ENCODE results near the gene MCM6.
"Not testable (repeated sequence)": the region's sequence is repeated elsewhere in the genome, so short reads cannot be mapped to it uniquely, and the experiment has no call there.

Gene MCM6

GRCh38 chr2:135818937-135819610, 57.2 kb downstream of the MCM6 start:
- no peak for DNase-seq

GRCh38 chr2:135817951-135818350, 58.3 kb downstream of the MCM6 start:
- no peak for DNase-seq

- DNase-seq: no peak
These were observed 58.8 kb downstream of the MCM6 start for GRCh38 chr2:135817466-135817865.

- no peak for DNase-seq
These were observed 61.0 kb downstream of the MCM6 start for GRCh38 chr2:135815269-135815668.

GRCh38 chr2:135812907-135813511, 63.2 kb downstream of the MCM6 start:
- DNase-seq: no peak

- not testable (repeated sequence) for DNase-seq
These were observed 68.4 kb downstream of the MCM6 start for GRCh38 chr2:135807874-135808273.

GRCh38 chr2:135803278-135803677, 73.0 kb downstream of the MCM6 start:
- DNase-seq: no peak

GRCh38 chr2:135802350-135802749, 73.9 kb downstream of the MCM6 start:
- DNase-seq: no peak

GRCh38 chr2:135800513-135801460, 75.5 kb downstream of the MCM6 start:
- DNase-seq: no peak

- no peak for DNase-seq
These were observed 76.5 kb downstream of the MCM6 start for GRCh38 chr2:135799738-135800137.

- DNase-seq: no peak
These were observed 77.5 kb downstream of the MCM6 start for GRCh38 chr2:135798762-135799161.

- no peak for DNase-seq
These were observed 78.0 kb downstream of the MCM6 start for GRCh38 chr2:135798275-135798705.

- peak; percentile 79 for DNase-seq
These were observed 78.6 kb downstream of the MCM6 start for GRCh38 chr2:135797497-135798274.

GRCh38 chr2:135796606-135797005, 79.6 kb downstream of the MCM6 start:
- DNase-seq: no peak

- DNase-seq: not testable (repeated sequence)
These were observed 80.6 kb downstream of the MCM6 start for GRCh38 chr2:135795641-135796040.

- DNase-seq: no peak
These were observed 83.7 kb downstream of the MCM6 start for GRCh38 chr2:135792401-135793150.

GRCh38 chr2:135791418-135792190, 84.6 kb downstream of the MCM6 start:
- no peak for DNase-seq

- no peak for DNase-seq
These were observed 85.8 kb downstream of the MCM6 start for GRCh38 chr2:135790423-135790822.

All from stimulated activated naive CD4-positive, alpha-beta T cell treated with Interleukin-2 at 50 U/mL for 16 hours (primary cell).